LNCaP clone FGC (cell line): Measurements from ENCODE around the gene MAP3K14.

ENCODE experiments used
- DNase-seq: peaks from one replicate; pipeline ENCODE4 v3.0.0-alpha.2; 2011; ENCODE audit warnings: low read depth
- H3K4me3 ChIP-seq: 2 replicates; pipeline ENCODE4 v1.5.1; 2011; ENCODE audit warnings: mild to moderate bottlenecking, low read depth, low read length, control low read depth
- TF ChIP-seq, protein P1 (sequence below): IDR thresholded peaks from 2 replicates; pipeline ENCODE4 v1.5.1; 2012; ENCODE audit warnings: mild to moderate bottlenecking; ENCODE audit not compliant: control insufficient read depth, insufficient read depth; ENCODE audit errors: extremely low read depth

MAP3K14 gene

DNA sequence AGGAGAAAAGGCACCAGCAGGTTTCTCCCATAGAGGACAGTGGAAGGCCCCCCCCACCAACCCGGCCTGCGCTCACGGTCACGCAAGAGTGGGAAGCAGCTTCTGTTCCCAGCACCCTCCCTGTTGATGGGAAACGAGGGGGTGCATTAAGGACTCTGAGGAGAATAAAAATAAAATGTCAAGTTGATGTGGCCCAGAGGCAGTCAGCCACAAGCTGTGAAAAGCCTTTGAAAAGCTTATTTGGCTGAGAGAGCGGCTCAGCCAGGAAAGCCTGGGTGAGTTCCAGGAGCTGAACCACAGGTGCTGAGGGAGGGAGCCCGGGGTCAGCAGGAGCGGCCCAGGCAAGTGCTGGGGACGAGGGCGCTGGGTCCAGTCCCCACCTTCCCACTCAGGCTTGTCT lies 28.0 kb downstream of the MAP3K14 start:
- TF ChIP-seq, protein P1, sequence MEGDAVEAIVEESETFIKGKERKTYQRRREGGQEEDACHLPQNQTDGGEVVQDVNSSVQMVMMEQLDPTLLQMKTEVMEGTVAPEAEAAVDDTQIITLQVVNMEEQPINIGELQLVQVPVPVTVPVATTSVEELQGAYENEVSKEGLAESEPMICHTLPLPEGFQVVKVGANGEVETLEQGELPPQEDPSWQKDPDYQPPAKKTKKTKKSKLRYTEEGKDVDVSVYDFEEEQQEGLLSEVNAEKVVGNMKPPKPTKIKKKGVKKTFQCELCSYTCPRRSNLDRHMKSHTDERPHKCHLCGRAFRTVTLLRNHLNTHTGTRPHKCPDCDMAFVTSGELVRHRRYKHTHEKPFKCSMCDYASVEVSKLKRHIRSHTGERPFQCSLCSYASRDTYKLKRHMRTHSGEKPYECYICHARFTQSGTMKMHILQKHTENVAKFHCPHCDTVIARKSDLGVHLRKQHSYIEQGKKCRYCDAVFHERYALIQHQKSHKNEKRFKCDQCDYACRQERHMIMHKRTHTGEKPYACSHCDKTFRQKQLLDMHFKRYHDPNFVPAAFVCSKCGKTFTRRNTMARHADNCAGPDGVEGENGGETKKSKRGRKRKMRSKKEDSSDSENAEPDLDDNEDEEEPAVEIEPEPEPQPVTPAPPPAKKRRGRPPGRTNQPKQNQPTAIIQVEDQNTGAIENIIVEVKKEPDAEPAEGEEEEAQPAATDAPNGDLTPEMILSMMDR: no peak
- H3K4me3 ChIP-seq: no peak overlapping the region
- DNase-seq: no peak

DNA sequence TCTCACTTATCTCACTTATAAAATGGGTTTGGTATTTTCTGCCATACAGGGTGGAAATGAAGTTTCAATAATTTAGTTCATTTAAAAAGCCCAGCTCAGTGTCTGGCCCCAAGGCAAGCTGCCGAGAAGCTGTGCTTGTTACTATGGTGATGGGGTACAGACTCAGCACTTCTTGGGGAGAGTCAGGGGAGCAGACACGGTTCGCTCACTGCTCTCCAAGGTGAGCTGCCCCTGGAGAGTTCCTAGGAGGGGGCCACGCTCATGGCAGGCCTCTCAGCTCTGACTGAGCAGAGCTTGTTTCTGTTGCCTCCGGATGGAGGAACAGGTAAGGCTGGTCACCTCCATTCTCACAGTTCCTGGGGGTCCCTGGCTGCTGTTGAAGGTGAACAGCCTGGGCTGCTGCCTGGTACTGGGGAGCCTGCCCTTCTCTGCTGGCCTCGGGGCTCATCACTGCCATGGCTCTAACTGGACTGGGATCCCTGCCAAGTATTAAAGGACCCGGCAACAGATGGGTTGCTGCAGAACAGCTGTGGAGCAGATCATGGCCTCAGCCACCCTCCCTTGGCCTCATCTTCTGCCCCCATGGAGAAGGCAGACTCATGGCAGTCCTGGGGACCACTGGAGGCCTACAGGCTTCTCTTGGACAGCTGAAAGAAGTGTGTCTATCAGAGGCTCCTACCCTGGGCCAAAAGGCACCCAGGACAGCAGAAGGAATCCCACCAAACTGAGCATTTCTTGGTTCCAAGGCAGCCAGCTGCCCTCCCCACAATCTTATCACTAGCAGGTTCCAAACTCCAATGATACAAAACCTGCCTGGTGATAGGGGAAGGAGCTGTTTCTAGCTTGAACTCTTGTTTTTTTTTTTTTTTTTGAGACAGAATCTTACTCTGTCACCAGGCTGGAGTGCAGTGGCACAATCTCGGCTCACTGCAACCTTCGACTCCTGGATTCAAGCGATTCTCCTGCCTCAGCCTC lies 29.0 kb downstream of the MAP3K14 start:
- TF ChIP-seq, protein P1: no peak
- DNase-seq: no peak
- H3K4me3 ChIP-seq: no peak overlapping the region

DNA sequence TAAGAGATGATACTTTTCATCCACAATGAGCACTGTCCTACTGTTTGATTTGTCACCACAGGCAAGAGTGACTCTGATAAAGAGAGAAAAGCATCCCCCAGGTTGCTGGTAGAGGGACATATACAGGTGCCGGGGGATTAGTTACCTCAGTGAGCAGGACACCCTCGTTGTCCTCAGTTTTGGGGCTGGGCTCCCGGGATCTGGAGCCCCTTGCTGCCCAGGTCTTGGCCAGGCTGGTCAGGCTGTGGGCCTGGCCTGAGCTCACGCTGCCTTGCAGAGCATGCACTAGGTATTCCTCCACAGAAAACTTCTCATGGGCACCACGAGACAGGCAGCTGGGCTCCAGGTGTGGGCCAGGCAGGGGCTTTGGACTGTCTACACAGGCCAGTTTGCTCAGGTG lies 30.5 kb downstream of the MAP3K14 start:
- DNase-seq: no peak
- TF ChIP-seq, protein P1: no peak
- no peak overlapping the region for H3K4me3 ChIP-seq

DNA sequence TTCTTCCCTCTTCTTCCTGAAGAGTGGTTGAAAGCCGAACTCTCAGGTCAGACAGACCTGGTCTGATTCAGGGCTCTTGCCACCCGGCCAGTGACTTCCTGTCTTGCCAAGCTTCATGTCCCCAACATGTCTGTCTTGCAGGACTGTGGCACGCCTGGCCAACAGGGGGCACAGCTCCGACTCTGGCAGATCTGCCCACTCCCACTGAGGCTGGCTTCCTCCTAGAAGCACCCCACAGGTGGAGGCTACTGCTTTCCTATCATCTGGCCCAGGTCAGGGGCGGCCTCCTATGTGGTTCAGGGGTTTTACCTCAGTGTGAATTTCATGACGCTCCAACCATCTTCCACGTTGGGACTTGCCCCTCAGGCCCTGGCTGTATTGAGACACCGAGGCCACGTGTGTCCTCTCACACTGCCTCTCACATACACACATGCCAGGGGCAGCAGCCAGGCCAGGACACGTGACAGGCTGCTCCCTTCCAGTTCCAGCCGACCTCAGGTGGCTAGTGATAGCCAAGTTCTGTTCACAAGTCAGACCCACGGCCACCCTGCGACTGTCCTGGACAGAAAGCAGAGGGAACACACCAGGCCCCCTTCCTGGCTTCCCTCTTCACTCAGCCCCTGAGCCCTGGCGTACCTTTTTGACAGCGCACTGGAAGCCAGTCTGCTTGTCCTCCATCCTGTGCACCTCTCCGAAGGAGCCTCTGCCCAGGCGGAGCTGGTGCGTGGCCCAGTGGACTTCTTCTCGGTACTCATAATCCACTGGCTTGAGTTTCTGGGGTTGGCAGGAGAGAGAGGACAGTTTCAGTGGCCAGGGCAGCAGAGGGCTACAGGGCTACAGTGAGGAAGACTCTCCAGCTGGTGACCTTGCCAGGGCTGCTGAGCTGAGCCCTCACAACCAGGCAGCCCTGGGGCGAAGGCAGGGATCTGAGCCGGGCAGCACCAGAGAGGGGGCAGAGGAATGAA lies 32.4 kb downstream of the MAP3K14 start:
- no peak for DNase-seq
- no peak overlapping the region for H3K4me3 ChIP-seq
- TF ChIP-seq, protein P1: peak; percentile 26

DNA sequence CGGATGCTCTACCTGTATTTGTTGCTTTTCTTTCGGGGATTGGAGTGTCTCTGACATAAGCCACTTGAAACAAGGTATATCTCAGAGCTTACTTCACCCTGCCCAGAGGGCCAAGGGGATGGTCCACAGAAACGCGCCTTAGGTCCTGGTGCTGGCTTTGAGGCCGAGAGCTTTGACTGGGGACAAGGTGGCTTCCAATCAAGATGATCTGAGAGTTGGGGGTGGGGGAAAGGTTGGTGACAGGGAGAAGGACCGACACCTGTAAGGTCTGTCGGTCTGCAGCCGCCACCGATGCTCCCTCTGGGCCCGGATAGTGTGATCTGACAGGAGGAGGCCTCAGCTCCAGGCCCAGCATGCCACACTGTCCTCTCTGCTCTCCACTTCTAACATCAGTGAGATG lies 33.1 kb downstream of the MAP3K14 start:
- TF ChIP-seq, protein P1: no peak
- H3K4me3 ChIP-seq: no peak overlapping the region
- DNase-seq: no peak

DNA sequence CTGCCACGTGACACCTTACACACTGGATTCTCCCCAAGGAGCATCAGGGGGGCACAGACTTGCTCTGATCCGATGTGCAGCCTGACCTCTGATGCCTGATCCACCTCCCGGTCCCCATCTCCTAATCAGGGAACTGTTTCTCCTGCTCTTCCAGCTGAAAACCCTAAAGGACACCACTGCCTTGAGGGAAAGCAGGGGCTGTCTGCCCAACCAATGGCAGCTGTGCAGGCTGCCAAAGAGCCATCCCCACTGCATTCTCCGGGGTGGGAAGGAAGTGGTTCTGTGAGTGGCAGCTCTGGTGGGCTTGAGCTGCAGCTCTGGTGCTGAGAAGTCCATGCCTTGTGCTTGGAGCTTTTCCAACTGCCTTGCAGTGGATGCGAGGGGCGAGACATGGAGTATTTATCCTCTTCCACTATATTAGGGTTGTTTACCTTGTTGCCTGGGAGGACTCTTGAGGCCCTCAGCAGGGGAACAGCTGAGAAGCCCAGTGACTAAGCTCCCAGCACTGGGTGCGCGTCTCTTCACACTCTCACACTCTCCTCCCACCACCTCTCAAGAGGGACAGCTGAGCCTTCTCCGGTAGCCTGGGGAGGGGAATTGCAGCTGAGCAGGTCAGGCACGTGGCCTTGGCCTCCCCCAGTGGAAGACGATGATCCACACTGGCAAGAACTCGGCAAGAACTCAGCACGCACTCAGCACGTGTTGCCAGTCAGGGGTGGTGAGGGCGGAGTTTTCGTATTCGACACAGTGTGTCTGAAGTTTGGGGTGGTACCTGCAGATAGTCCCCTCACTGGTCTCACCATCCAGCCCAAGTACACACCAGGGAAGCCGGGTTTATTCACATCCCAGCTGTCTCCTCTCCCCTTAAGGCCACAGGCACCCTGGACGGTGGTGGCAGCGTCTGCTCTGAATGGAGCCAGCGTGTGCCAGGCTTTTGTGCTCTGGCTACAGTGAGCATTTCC lies 33.9 kb downstream of the MAP3K14 start:
- no peak for DNase-seq
- TF ChIP-seq, protein P1: no peak
- H3K4me3 ChIP-seq: no peak overlapping the region
